AG08395 (cell line): ENCODE data around the gene FARP1.

ENCODE experiments used
- DNase-seq: peaks from one replicate; pipeline ENCODE4 v3.0.0; 2012; ENCODE audit warnings: mixed read lengths, low spot score

The FARP1 gene

GRCh38 chr13:98429081-98429480 is 286.2 kb downstream of the FARP1 start:
- DNase-seq: no peak

- no peak for DNase-seq
These were observed 286.6 kb downstream of the FARP1 start for GRCh38 chr13:98429531-98429930.

GRCh38 chr13:98429977-98430736 is 287.3 kb downstream of the FARP1 start:
- DNase-seq: no peak

- DNase-seq: no peak
These were observed 289.7 kb downstream of the FARP1 start for GRCh38 chr13:98432638-98433037.

- no peak for DNase-seq
These were observed 290.8 kb downstream of the FARP1 start for GRCh38 chr13:98433654-98434053.

GRCh38 chr13:98434060-98434459 is 291.2 kb downstream of the FARP1 start:
- DNase-seq: no peak

- no peak for DNase-seq
These were observed 292.5 kb downstream of the FARP1 start for GRCh38 chr13:98435376-98435775.

GRCh38 chr13:98436233-98436910 is 293.5 kb downstream of the FARP1 start:
- DNase-seq: no peak

GRCh38 chr13:98438246-98439125 is 295.6 kb downstream of the FARP1 start:
- no peak for DNase-seq

GRCh38 chr13:98439126-98439828 is 296.4 kb downstream of the FARP1 start:
- DNase-seq: no peak

GRCh38 chr13:98439896-98440295 is 297.0 kb downstream of the FARP1 start:
- no peak for DNase-seq

GRCh38 chr13:98440390-98441055 is 297.6 kb downstream of the FARP1 start:
- DNase-seq: no peak

GRCh38 chr13:98441056-98441676 is 298.3 kb downstream of the FARP1 start:
- no peak for DNase-seq

GRCh38 chr13:98442391-98443230 is 299.7 kb downstream of the FARP1 start:
- DNase-seq: no peak

GRCh38 chr13:98443329-98443728 is 300.4 kb downstream of the FARP1 start:
- DNase-seq: peak; percentile 95

GRCh38 chr13:98443800-98444325 is 301.0 kb downstream of the FARP1 start:
- DNase-seq: no peak

- no peak for DNase-seq
These were observed 301.5 kb downstream of the FARP1 start for GRCh38 chr13:98444381-98444780.

- DNase-seq: peak; percentile 79
These were observed 302.7 kb downstream of the FARP1 start for GRCh38 chr13:98445340-98446233.

- DNase-seq: no peak
These were observed 303.3 kb downstream of the FARP1 start for GRCh38 chr13:98446234-98446621.
